Liver (tissue), 9 donors: ENCODE measurements around the gene CLDN16. TPM values are rescaled to one million over a fixed set of nuclear protein-coding genes. Genes with fewer than 3 reads are reported as not detected.

Experiments used
- DNase-seq: peaks from one replicate; pipeline ENCODE4 v3.0.0-alpha.2; 2017; ENCODE audit warnings: low spot score
- H3K27ac ChIP-seq, 2 donors: one replicate each; pipeline ENCODE4 v1.7.0; 2013; ENCODE audit warnings: inconsistent platforms in 2 of 2, low read length in 2 of 2, control low read depth in 1 of 2, low read depth in 1 of 2, mild to moderate bottlenecking in 1 of 2
- H3K27me3 ChIP-seq, 4 donors: one replicate each; pipeline versions ENCODE4 v1.6.1 to v1.7.0; 2013; ENCODE audit warnings: low read length in 3 of 4, inconsistent platforms in 1 of 4, mild to moderate bottlenecking in 1 of 4, moderate library complexity in 1 of 4; ENCODE audit not compliant: control insufficient read depth in 4 of 4, insufficient read depth in 4 of 4
- H3K36me3 ChIP-seq, 4 donors: one replicate each; pipeline versions ENCODE4 v1.6.1 to v1.7.0; 2013; ENCODE audit warnings: low read length in 3 of 4, mild to moderate bottlenecking in 3 of 4, low read depth in 1 of 4, moderate library complexity in 1 of 4; ENCODE audit not compliant: control insufficient read depth in 4 of 4, insufficient read depth in 3 of 4
- H3K4me1 ChIP-seq, 4 donors: one replicate each; pipeline versions ENCODE4 v1.6.1 to v1.7.0; 2013; ENCODE audit warnings: low read length in 3 of 4, mild to moderate bottlenecking in 3 of 4, moderate library complexity in 1 of 4; ENCODE audit not compliant: control insufficient read depth in 4 of 4, insufficient read depth in 4 of 4
- H3K4me3 ChIP-seq, 3 donors: one replicate each; pipeline versions ENCODE4 v1.6.1 to v1.7.0; 2013; ENCODE audit warnings: low read length in 3 of 3, control low read depth in 1 of 3, low read depth in 1 of 3, mild to moderate bottlenecking in 1 of 3
- H3K9ac ChIP-seq, 2 donors: one replicate each; pipeline ENCODE4 v1.7.0; 2013; ENCODE audit warnings: low read length in 2 of 2, mild to moderate bottlenecking in 2 of 2, moderate library complexity in 2 of 2, control low read depth in 1 of 2, low read depth in 1 of 2
- H3K9me3 ChIP-seq, 4 donors: one replicate each; pipeline versions ENCODE4 v1.6.1 to v1.7.0; 2013; ENCODE audit warnings: low read length in 3 of 4; ENCODE audit not compliant: control insufficient read depth in 4 of 4
- ATF3 ChIP-seq: IDR thresholded peaks from 2 replicates; pipeline ENCODE4 v1.6.1; 2016; ENCODE audit warnings: antibody characterized with exemption
- CTCF ChIP-seq: fragments of 150-350 bp; IDR thresholded peaks from 2 replicates; pipeline ENCODE4 v1.5.1; 2017; ENCODE audit warnings: improper control_type of control experiment, low read depth, low read length; ENCODE audit not compliant: missing input control
- EGR1 ChIP-seq, 2 donors: IDR thresholded peaks; 2 replicates each; pipeline ENCODE4 v1.6.1; 2016 to 2018; ENCODE audit warnings: antibody characterized with exemption in 2 of 2, low read depth in 2 of 2
- FOXA1 ChIP-seq: IDR thresholded peaks from 2 replicates; pipeline ENCODE4 v1.6.1; 2016; ENCODE audit warnings: antibody characterized with exemption
- FOXA2 ChIP-seq: IDR thresholded peaks from 2 replicates; pipeline ENCODE4 v1.6.1; 2016; ENCODE audit warnings: antibody characterized with exemption
- GABPA ChIP-seq, 2 donors: IDR thresholded peaks in 1 of 2; conservative IDR thresholded peaks in 1 of 2; 2 replicates each; pipeline ENCODE4 v1.6.1; 2016; ENCODE audit warnings: antibody characterized with exemption in 2 of 2, mild to moderate bottlenecking in 1 of 2, moderate library complexity in 1 of 2
- HNF4A ChIP-seq, 2 donors: conservative IDR thresholded peaks; 2 replicates each; pipeline ENCODE4 v1.6.1; 2016; ENCODE audit warnings: antibody characterized with exemption in 2 of 2, mild to moderate bottlenecking in 2 of 2
- HNF4G ChIP-seq: IDR thresholded peaks from 2 replicates; pipeline ENCODE4 v1.6.1; 2016; ENCODE audit warnings: antibody characterized with exemption
- JUND ChIP-seq, 2 donors: IDR thresholded peaks; 2 replicates each; pipeline ENCODE4 v1.6.1; 2016; ENCODE audit warnings: antibody characterized with exemption in 2 of 2
- MAX ChIP-seq: IDR thresholded peaks from 2 replicates; pipeline ENCODE4 v1.6.1; 2016; ENCODE audit warnings: antibody characterized with exemption
- NR2F2 ChIP-seq: IDR thresholded peaks from 2 replicates; pipeline ENCODE4 v1.6.1; 2016; ENCODE audit warnings: antibody characterized with exemption
- RAD21 ChIP-seq, 2 donors: IDR thresholded peaks; 2 replicates each; pipeline ENCODE4 v1.6.1; 2016; ENCODE audit warnings: antibody characterized with exemption in 2 of 2, mild to moderate bottlenecking in 2 of 2
- REST ChIP-seq: IDR thresholded peaks from 2 replicates; pipeline ENCODE4 v1.6.1; 2016; ENCODE audit warnings: antibody characterized with exemption, mild to moderate bottlenecking
- RXRA ChIP-seq, 2 donors: IDR thresholded peaks; 2 replicates each; pipeline ENCODE4 v1.6.1; 2017 to 2018; ENCODE audit warnings: antibody characterized with exemption in 2 of 2, mild to moderate bottlenecking in 1 of 2
- SP1 ChIP-seq: IDR thresholded peaks from 2 replicates; pipeline ENCODE4 v1.6.1; 2018; ENCODE audit warnings: antibody characterized with exemption, mild to moderate bottlenecking
- TAF1 ChIP-seq: conservative IDR thresholded peaks from 2 replicates; pipeline ENCODE4 v1.6.1; 2016; ENCODE audit warnings: antibody characterized with exemption, mild to moderate bottlenecking
- YY1 ChIP-seq: IDR thresholded peaks from 2 replicates; pipeline ENCODE4 v1.6.1; 2016; ENCODE audit warnings: antibody characterized with exemption, mild to moderate bottlenecking
- ZBTB33 ChIP-seq: IDR thresholded peaks from 2 replicates; pipeline ENCODE4 v1.6.1; 2016; ENCODE audit warnings: antibody characterized with exemption
- WGBS: extraction: QIAGEN DNeasy Blood & Tissue Kit; methylation state at CpG from one replicate; pipeline ENCODE4 v1.1.7; 2013; 5-methylcytosine and 5-hydroxymethylcytosine counted together
- polyA plus RNA-seq, 2 donors: library from polyadenylated mRNA; stranded (reverse) in 1 of 2; unstranded in 1 of 2; fragments of 200-250 nt in 1 of 2; fragments of >200 nt in 1 of 2; fragmentation: Nextera tagmentation in 1 of 2; extraction: Ambion mirVana in 1 of 2; gene quantifications; one replicate each; pipeline versions ENCODE4 v1.2.1 to v1.2.3, GENCODE V29; 2013 to 2015
- total RNA-seq, 2 donors: library from RNA; depleted of rRNA; stranded (reverse); fragments of >200 nt; gene quantifications; one replicate each; pipeline ENCODE4 v1.2.3, GENCODE V29; 2014
- donor health status: healthy.
- donor health status: healthy.
- donor health status: healthy.
- donor health status: healthy.
- donor health status: healthy.

Gene CLDN16
- total and polyA plus RNA-seq, 4 donors, result 0.22 to 0.89 (median 0.70) TPM

- 56% methylated on average over 2 of the region's 2 CpGs for WGBS
- H3K36me3 ChIP-seq, result no peaks in the 10 kb centered on the region
- no peak overlapping the region for H3K4me3 ChIP-seq
- no peaks in the 10 kb centered on the region for H3K4me1 ChIP-seq
- TF ChIP-seq RXRA (IDR thresholded peaks at IDR 0.05), result no peak
- TF ChIP-seq TAF1, result no peak
- TF ChIP-seq YY1, result no peak
- TF ChIP-seq ZBTB33, result no peak
- TF ChIP-seq SP1, result no peak
- no peak for TF ChIP-seq EGR1 (IDR thresholded peaks at IDR 0.05; ENCODE audit: low read depth in 2 of 2)
- TF ChIP-seq HNF4A (conservative IDR thresholded peaks at IDR 0.05), result no peak
- H3K27me3 ChIP-seq, result no peaks in the 10 kb centered on the region
- H3K27ac ChIP-seq, result no peak overlapping the region
- H3K9ac ChIP-seq, result no peak overlapping the region
- DNase-seq, result no peak
- no peaks in the 10 kb centered on the region for H3K9me3 ChIP-seq
Observed at GRCh38 chr3:190424108-190424477, 36.1 kb downstream of the CLDN16 start.

GRCh38 chr3:190424478-190425439, 36.8 kb downstream of the CLDN16 start:
- peak; percentile 44 for DNase-seq
- no peak overlapping the region for H3K9ac ChIP-seq
- no peak for TF ChIP-seq GABPA (IDR thresholded peaks at IDR 0.05 in 1 of 2, conservative IDR thresholded peaks at IDR 0.05 in 1 of 2)
- TF ChIP-seq SP1, result peak; percentile 17
- TF ChIP-seq FOXA1, result no peak
- TF ChIP-seq RAD21 (IDR thresholded peaks at IDR 0.05), result peak; percentile 85 to 89
- TF ChIP-seq FOXA2, result no peak
- TF ChIP-seq YY1, result peak; percentile 62
- no peak for TF ChIP-seq HNF4G
- no peak for TF ChIP-seq TAF1
- TF ChIP-seq JUND (IDR thresholded peaks at IDR 0.05), result no peak
- peak; percentile 46 to 47 for TF ChIP-seq RXRA (IDR thresholded peaks at IDR 0.05)
- TF ChIP-seq ZBTB33, result peak; percentile 25
- TF ChIP-seq CTCF, result peak; percentile 74
- peak; percentile 76 for TF ChIP-seq ATF3
- TF ChIP-seq NR2F2, result peak; percentile 58
- peak; percentile 94 to 95 for TF ChIP-seq EGR1 (IDR thresholded peaks at IDR 0.05; ENCODE audit: low read depth in 2 of 2)
- TF ChIP-seq REST, result no peak
- peak; percentile 9 for TF ChIP-seq MAX
- peak; percentile 48 to 53 for TF ChIP-seq HNF4A (conservative IDR thresholded peaks at IDR 0.05)
- H3K36me3 ChIP-seq, result no peaks in the 10 kb centered on the region
- H3K4me3 ChIP-seq, result peak overlapping the region in 1 of 3 donors; percentile 25
- 20% methylated on average over 16 of the region's 16 CpGs for WGBS
- H3K27ac ChIP-seq, result no peak overlapping the region
- H3K27me3 ChIP-seq, result no peaks in the 10 kb centered on the region
- H3K4me1 ChIP-seq, result no peaks in the 10 kb centered on the region
- no peaks in the 10 kb centered on the region for H3K9me3 ChIP-seq
